ENCODE results near the gene GPD1L. TPM values are rescaled to one million over a fixed set of nuclear protein-coding genes. Genes with fewer than 3 reads are reported as not detected.

The GPD1L gene
- total RNA-seq, 3 donors from 2014 or later = 56.3 to 66.6 (median 58.3) TPM

- no peak overlapping the region for H3K4me3 ChIP-seq
- DNase-seq (ENCODE audit: low spot score in 2 of 2) = no peak
- no peaks in the 10 kb centered on the region for H3K9me3 ChIP-seq
- H3K27me3 ChIP-seq = no peaks in the 10 kb centered on the region
- TF ChIP-seq, protein P1, sequence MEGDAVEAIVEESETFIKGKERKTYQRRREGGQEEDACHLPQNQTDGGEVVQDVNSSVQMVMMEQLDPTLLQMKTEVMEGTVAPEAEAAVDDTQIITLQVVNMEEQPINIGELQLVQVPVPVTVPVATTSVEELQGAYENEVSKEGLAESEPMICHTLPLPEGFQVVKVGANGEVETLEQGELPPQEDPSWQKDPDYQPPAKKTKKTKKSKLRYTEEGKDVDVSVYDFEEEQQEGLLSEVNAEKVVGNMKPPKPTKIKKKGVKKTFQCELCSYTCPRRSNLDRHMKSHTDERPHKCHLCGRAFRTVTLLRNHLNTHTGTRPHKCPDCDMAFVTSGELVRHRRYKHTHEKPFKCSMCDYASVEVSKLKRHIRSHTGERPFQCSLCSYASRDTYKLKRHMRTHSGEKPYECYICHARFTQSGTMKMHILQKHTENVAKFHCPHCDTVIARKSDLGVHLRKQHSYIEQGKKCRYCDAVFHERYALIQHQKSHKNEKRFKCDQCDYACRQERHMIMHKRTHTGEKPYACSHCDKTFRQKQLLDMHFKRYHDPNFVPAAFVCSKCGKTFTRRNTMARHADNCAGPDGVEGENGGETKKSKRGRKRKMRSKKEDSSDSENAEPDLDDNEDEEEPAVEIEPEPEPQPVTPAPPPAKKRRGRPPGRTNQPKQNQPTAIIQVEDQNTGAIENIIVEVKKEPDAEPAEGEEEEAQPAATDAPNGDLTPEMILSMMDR (IDR thresholded peaks at IDR 0.05) = no peak
- TF ChIP-seq POLR2AphosphoS5 (IDR thresholded peaks at IDR 0.05) (no peak), POLR2A (IDR thresholded peaks at IDR 0.05) (no peak)
- H3K4me1 ChIP-seq = no peaks in the 10 kb centered on the region
- H3K27ac ChIP-seq = no peak overlapping the region
- intact Hi-C loops (cut with DNase I; ENCODE audit: low total_unique reads) = loop anchor here (10.0 kb wide), 1 partner anchor 108 kb away; no protein-coding TSS in a partner anchor
- no peaks in the 10 kb centered on the region for H3K36me3 ChIP-seq
These were observed 26.3 kb downstream of the GPD1L start for GRCh38 chr3:32132706-32133105.

GRCh38 chr3:32136703-32137102 is 30.3 kb downstream of the GPD1L start:
- H3K27ac ChIP-seq = no peak overlapping the region
- H3K4me3 ChIP-seq = no peak overlapping the region
- H3K36me3 ChIP-seq = no peaks in the 10 kb centered on the region
- no peak for DNase-seq (ENCODE audit: low spot score in 2 of 2)
- TF ChIP-seq, protein P1 (IDR thresholded peaks at IDR 0.05) = no peak
- TF ChIP-seq POLR2A (IDR thresholded peaks at IDR 0.05) = no peak
- TF ChIP-seq POLR2AphosphoS5 (IDR thresholded peaks at IDR 0.05) = no peak
- no peaks in the 10 kb centered on the region for H3K9me3 ChIP-seq
- no peaks in the 10 kb centered on the region for H3K4me1 ChIP-seq
- no peaks in the 10 kb centered on the region for H3K27me3 ChIP-seq
- intact Hi-C loops (cut with DNase I; ENCODE audit: low total_unique reads) = loop anchor here (10.0 kb wide), 1 partner anchor 112 kb away; no protein-coding TSS in a partner anchor

DNA sequence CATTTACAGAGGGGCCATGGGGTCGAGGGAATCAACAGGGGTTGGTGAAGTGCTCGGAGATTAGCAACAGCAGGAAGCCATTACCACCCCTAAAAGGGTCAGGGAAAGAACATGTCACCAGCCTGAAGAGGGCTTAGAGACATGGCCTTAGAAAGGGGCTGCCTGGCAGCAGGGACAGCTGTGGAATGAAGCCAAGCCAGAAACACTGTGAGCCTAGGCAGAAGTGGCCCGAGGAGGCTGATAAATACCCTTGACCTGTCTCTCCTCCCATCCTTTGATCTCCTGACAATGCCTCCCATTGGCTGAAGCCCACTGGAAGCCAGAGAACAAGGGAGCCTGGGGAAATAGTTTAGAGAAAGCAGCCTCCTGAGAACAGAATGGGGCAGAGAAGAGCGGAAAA is 31.4 kb downstream of the GPD1L start:
- H3K4me1 ChIP-seq = no peaks in the 10 kb centered on the region
- H3K36me3 ChIP-seq = no peaks in the 10 kb centered on the region
- no peak overlapping the region for H3K4me3 ChIP-seq
- H3K9me3 ChIP-seq = no peaks in the 10 kb centered on the region
- no peak overlapping the region for H3K27ac ChIP-seq
- DNase-seq (ENCODE audit: low spot score in 2 of 2) = no peak
- no peak for TF ChIP-seq POLR2AphosphoS5 (IDR thresholded peaks at IDR 0.05)
- no peak for TF ChIP-seq POLR2A (IDR thresholded peaks at IDR 0.05)
- TF ChIP-seq, protein P1 (IDR thresholded peaks at IDR 0.05) = no peak
- intact Hi-C loops (cut with DNase I; ENCODE audit: low total_unique reads) = loop anchor here (10.0 kb wide), 1 partner anchor 113 kb away; no protein-coding TSS in a partner anchor
- H3K27me3 ChIP-seq = no peaks in the 10 kb centered on the region

GRCh38 chr3:32138545-32139104 is 32.2 kb downstream of the GPD1L start:
- Histone ChIP-seq H3K4me1 (no peaks in the 10 kb centered on the region), H3K27me3 (no peaks in the 10 kb centered on the region), H3K4me3 (no peak overlapping the region), H3K27ac (no peak overlapping the region), H3K36me3 (no peaks in the 10 kb centered on the region), H3K9me3 (no peaks in the 10 kb centered on the region)
- DNase-seq (ENCODE audit: low spot score in 2 of 2) = no peak
- intact Hi-C loops (cut with DNase I; ENCODE audit: low total_unique reads) = loop anchor here (10.0 kb wide), 1 partner anchor 114 kb away; no protein-coding TSS in a partner anchor
- TF ChIP-seq, protein P1 (IDR thresholded peaks at IDR 0.05) = no peak
- TF ChIP-seq POLR2A (IDR thresholded peaks at IDR 0.05) (no peak), POLR2AphosphoS5 (IDR thresholded peaks at IDR 0.05) (no peak)

DNA sequence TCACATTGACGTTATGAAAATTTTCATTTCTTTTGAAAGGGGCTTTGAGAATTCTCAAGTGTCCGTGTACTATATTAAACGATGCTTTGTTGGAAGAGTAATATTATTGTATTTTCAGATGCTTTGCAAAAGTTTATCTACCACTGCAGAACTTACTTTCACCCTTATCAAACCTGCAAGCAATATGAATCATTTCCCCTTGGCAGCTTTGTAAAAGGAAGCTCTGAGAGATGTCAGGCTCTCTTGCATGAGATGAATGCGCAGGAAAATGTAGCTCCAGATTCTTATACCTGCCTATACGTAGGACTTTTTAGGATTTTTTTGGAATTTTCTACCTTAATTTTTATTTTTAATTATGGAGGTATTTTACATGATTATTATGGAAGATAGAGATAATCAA is 34.5 kb downstream of the GPD1L start:
- DNase-seq (ENCODE audit: low spot score in 2 of 2) = no peak
- no peak for TF ChIP-seq POLR2AphosphoS5 (IDR thresholded peaks at IDR 0.05)
- TF ChIP-seq POLR2A (IDR thresholded peaks at IDR 0.05) = no peak
- TF ChIP-seq, protein P1 (IDR thresholded peaks at IDR 0.05) = no peak
- intact Hi-C loops (cut with DNase I; ENCODE audit: low total_unique reads) = no loop called here
- no peak overlapping the region for H3K27ac ChIP-seq
- H3K4me3 ChIP-seq = no peak overlapping the region
- H3K36me3 ChIP-seq = no peaks in the 10 kb centered on the region
- H3K9me3 ChIP-seq = no peaks in the 10 kb centered on the region
- no peaks in the 10 kb centered on the region for H3K27me3 ChIP-seq
- no peaks in the 10 kb centered on the region for H3K4me1 ChIP-seq
